T-helper 1 cell treated with Interleukin-12 subunit alpha and Interleukin-12 subunit beta and Interleukin-4 antibody, amounts not matched to agents 30 μg/mL and 1 μg/mL, for 36 hours (primary cell): ENCODE results near the gene CCDC192.
"Not testable (repeated sequence)": the region's sequence is repeated elsewhere in the genome, so short reads cannot be mapped to it uniquely, and the experiment has no call there.

Experiments used
- H3K27ac Mint-ChIP-seq: one replicate; pipeline ENCODE4 v1.8.0; 2021; ENCODE audit warnings: mild to moderate bottlenecking, mixed read lengths
- H3K27me3 Mint-ChIP-seq: one replicate; pipeline ENCODE4 v1.8.0; 2021; ENCODE audit warnings: low read depth, mixed read lengths
- H3K36me3 Mint-ChIP-seq: one replicate; pipeline ENCODE4 v1.8.0; 2021; ENCODE audit warnings: low read depth, mixed read lengths
- H3K4me1 Mint-ChIP-seq: one replicate; pipeline ENCODE4 v1.8.0; 2021; ENCODE audit warnings: low read depth, mixed read lengths
- H3K4me3 Mint-ChIP-seq: one replicate; pipeline ENCODE4 v1.8.0; 2021; ENCODE audit warnings: mild to moderate bottlenecking, moderate library complexity, mixed read lengths
- H3K9me3 Mint-ChIP-seq: one replicate; pipeline ENCODE4 v1.8.0; 2021; ENCODE audit warnings: mixed read lengths

CCDC192 gene

GRCh38 chr5:127846884-127847283, 143.7 kb downstream of the CCDC192 start:
- Mint-ChIP-seq H3K4me3 (no peak overlapping the region), H3K9me3 (no peaks in the 10 kb centered on the region), H3K4me1 (no peaks in the 10 kb centered on the region), H3K27me3 (no peaks in the 10 kb centered on the region), H3K36me3 (no peaks in the 10 kb centered on the region), H3K27ac (no peak overlapping the region)

- not testable (repeated sequence) for H3K36me3 Mint-ChIP-seq
Observed at GRCh38 chr5:127847641-127848040, 144.4 kb downstream of the CCDC192 start.

GRCh38 chr5:127848098-127848497, 144.9 kb downstream of the CCDC192 start:
- H3K4me1 Mint-ChIP-seq = no peaks in the 10 kb centered on the region
- H3K27ac Mint-ChIP-seq = no peak overlapping the region
- H3K27me3 Mint-ChIP-seq = no peaks in the 10 kb centered on the region
- no peaks in the 10 kb centered on the region for H3K9me3 Mint-ChIP-seq
- H3K4me3 Mint-ChIP-seq = no peak overlapping the region
- H3K36me3 Mint-ChIP-seq = no peaks in the 10 kb centered on the region

More at GRCh38 chr5:127847641-127848040, 144.4 kb downstream of the CCDC192 start:
- H3K4me1 Mint-ChIP-seq, H3K27me3 Mint-ChIP-seq, H3K9me3 Mint-ChIP-seq, H3K4me3 Mint-ChIP-seq, H3K27ac Mint-ChIP-seq: not testable (repeated sequence)

- no peaks in the 10 kb centered on the region for H3K9me3 Mint-ChIP-seq
- H3K4me3 Mint-ChIP-seq = no peak overlapping the region
- H3K36me3 Mint-ChIP-seq = no peaks in the 10 kb centered on the region
- no peaks in the 10 kb centered on the region for H3K27me3 Mint-ChIP-seq
- no peak overlapping the region for H3K27ac Mint-ChIP-seq
- no peaks in the 10 kb centered on the region for H3K4me1 Mint-ChIP-seq
Observed at GRCh38 chr5:127849408-127849807, 146.2 kb downstream of the CCDC192 start.

GRCh38 chr5:127849891-127850290, 146.7 kb downstream of the CCDC192 start:
- H3K36me3 Mint-ChIP-seq = no peaks in the 10 kb centered on the region
- H3K27ac Mint-ChIP-seq = no peak overlapping the region
- H3K9me3 Mint-ChIP-seq = no peaks in the 10 kb centered on the region
- H3K27me3 Mint-ChIP-seq = no peaks in the 10 kb centered on the region
- H3K4me1 Mint-ChIP-seq = no peaks in the 10 kb centered on the region
- no peak overlapping the region for H3K4me3 Mint-ChIP-seq

- Mint-ChIP-seq H3K4me3 (no peak overlapping the region), H3K36me3 (no peaks in the 10 kb centered on the region), H3K4me1 (peaks cover 6% of the 10 kb centered on the region), H3K27ac (no peak overlapping the region), H3K27me3 (no peaks in the 10 kb centered on the region), H3K9me3 (peaks cover 6% of the 10 kb centered on the region)
Observed at GRCh38 chr5:127851964-127852363, 148.8 kb downstream of the CCDC192 start.

GRCh38 chr5:127854520-127854919, 151.3 kb downstream of the CCDC192 start:
- H3K36me3 Mint-ChIP-seq = no peaks in the 10 kb centered on the region
- H3K27me3 Mint-ChIP-seq = peaks cover 1% of the 10 kb centered on the region
- no peak overlapping the region for H3K4me3 Mint-ChIP-seq
- peaks cover 6% of the 10 kb centered on the region for H3K9me3 Mint-ChIP-seq
- H3K4me1 Mint-ChIP-seq = peaks cover 6% of the 10 kb centered on the region
- H3K27ac Mint-ChIP-seq = no peak overlapping the region

- Mint-ChIP-seq H3K36me3 (no peaks in the 10 kb centered on the region), H3K4me3 (no peak overlapping the region), H3K4me1 (peaks cover 6% of the 10 kb centered on the region), H3K27ac (peak overlapping the region; percentile 53), H3K9me3 (peaks cover 6% of the 10 kb centered on the region), H3K27me3 (peaks cover 7% of the 10 kb centered on the region)
Observed at GRCh38 chr5:127856292-127856691, 153.1 kb downstream of the CCDC192 start.

- Mint-ChIP-seq H3K9me3 (peaks cover 6% of the 10 kb centered on the region), H3K27ac (no peak overlapping the region), H3K4me3 (no peak overlapping the region), H3K36me3 (no peaks in the 10 kb centered on the region), H3K4me1 (peaks cover 6% of the 10 kb centered on the region), H3K27me3 (peaks cover 7% of the 10 kb centered on the region)
Observed at GRCh38 chr5:127858116-127858784, 155.1 kb downstream of the CCDC192 start.

- Mint-ChIP-seq H3K27me3 (peaks cover 8% of the 10 kb centered on the region), H3K4me3 (no peak overlapping the region), H3K4me1 (peaks cover 6% of the 10 kb centered on the region), H3K27ac (no peak overlapping the region), H3K36me3 (no peaks in the 10 kb centered on the region), H3K9me3 (peaks cover 4% of the 10 kb centered on the region)
Observed at GRCh38 chr5:127860291-127860690, 157.1 kb downstream of the CCDC192 start.

- no peaks in the 10 kb centered on the region for H3K9me3 Mint-ChIP-seq
- no peaks in the 10 kb centered on the region for H3K4me1 Mint-ChIP-seq
- H3K27me3 Mint-ChIP-seq = peaks cover 21% of the 10 kb centered on the region
- H3K27ac Mint-ChIP-seq = no peak overlapping the region
- no peaks in the 10 kb centered on the region for H3K36me3 Mint-ChIP-seq
- H3K4me3 Mint-ChIP-seq = no peak overlapping the region
Observed at GRCh38 chr5:127863161-127863560, 160.0 kb downstream of the CCDC192 start.

GRCh38 chr5:127863610-127864395, 160.6 kb downstream of the CCDC192 start:
- H3K27me3 Mint-ChIP-seq = peaks cover 21% of the 10 kb centered on the region
- H3K36me3 Mint-ChIP-seq = no peaks in the 10 kb centered on the region
- no peak overlapping the region for H3K4me3 Mint-ChIP-seq
- H3K4me1 Mint-ChIP-seq = no peaks in the 10 kb centered on the region
- H3K9me3 Mint-ChIP-seq = no peaks in the 10 kb centered on the region
- H3K27ac Mint-ChIP-seq = no peak overlapping the region

GRCh38 chr5:127864511-127864910, 161.3 kb downstream of the CCDC192 start:
- H3K27me3 Mint-ChIP-seq = peaks cover 20% of the 10 kb centered on the region
- no peak overlapping the region for H3K4me3 Mint-ChIP-seq
- no peaks in the 10 kb centered on the region for H3K36me3 Mint-ChIP-seq
- no peaks in the 10 kb centered on the region for H3K9me3 Mint-ChIP-seq
- H3K27ac Mint-ChIP-seq = no peak overlapping the region
- no peaks in the 10 kb centered on the region for H3K4me1 Mint-ChIP-seq

GRCh38 chr5:127865273-127865672, 162.1 kb downstream of the CCDC192 start:
- H3K9me3 Mint-ChIP-seq = no peaks in the 10 kb centered on the region
- H3K27ac Mint-ChIP-seq = no peak overlapping the region
- no peak overlapping the region for H3K4me3 Mint-ChIP-seq
- H3K27me3 Mint-ChIP-seq = peaks cover 14% of the 10 kb centered on the region
- no peaks in the 10 kb centered on the region for H3K4me1 Mint-ChIP-seq
- H3K36me3 Mint-ChIP-seq = no peaks in the 10 kb centered on the region
